ENCODE results near the gene LTBP1.

LTBP1 gene

GRCh38 chr2:33086400-33087015 is 139.8 kb downstream of the LTBP1 start:
- no peak for TF ChIP-seq CTCF (IDR thresholded peaks at IDR 0.05; ENCODE audit: borderline replicate concordance, control extremely low read depth, extremely low read depth, insufficient read depth, missing control alignments)
- in situ Hi-C loops (cut with MboI; ENCODE audit: low sequenced_read_pairs, unreplicated experiment) = no loop called here
- no peak for DNase-seq (ENCODE audit: low spot score)

GRCh38 chr2:33090553-33091134 is 143.9 kb downstream of the LTBP1 start:
- TF ChIP-seq CTCF (IDR thresholded peaks at IDR 0.05; ENCODE audit: borderline replicate concordance, control extremely low read depth, extremely low read depth, insufficient read depth, missing control alignments) = no peak
- in situ Hi-C loops (cut with MboI; ENCODE audit: low sequenced_read_pairs, unreplicated experiment) = no loop called here

GRCh38 chr2:33091541-33092123 is 144.9 kb downstream of the LTBP1 start:
- no peak for TF ChIP-seq CTCF (IDR thresholded peaks at IDR 0.05; ENCODE audit: borderline replicate concordance, control extremely low read depth, extremely low read depth, insufficient read depth, missing control alignments)
- DNase-seq (ENCODE audit: low spot score) = no peak
- in situ Hi-C loops (cut with MboI; ENCODE audit: low sequenced_read_pairs, unreplicated experiment) = no loop called here

More at GRCh38 chr2:33090553-33091134, 143.9 kb downstream of the LTBP1 start:
- no peak for DNase-seq (ENCODE audit: low spot score)

- DNase-seq (ENCODE audit: low spot score) = no peak
- TF ChIP-seq CTCF (IDR thresholded peaks at IDR 0.05; ENCODE audit: borderline replicate concordance, control extremely low read depth, extremely low read depth, insufficient read depth, missing control alignments) = no peak
- in situ Hi-C loops (cut with MboI; ENCODE audit: low sequenced_read_pairs, unreplicated experiment) = no loop called here
These were observed 146.7 kb downstream of the LTBP1 start for GRCh38 chr2:33093283-33093993.

- in situ Hi-C loops (cut with MboI; ENCODE audit: low sequenced_read_pairs, unreplicated experiment) = no loop called here
These were observed 147.6 kb downstream of the LTBP1 start for GRCh38 chr2:33094303-33094702.

More at GRCh38 chr2:33094303-33094702, 147.6 kb downstream of the LTBP1 start:
- TF ChIP-seq CTCF (IDR thresholded peaks at IDR 0.05; ENCODE audit: borderline replicate concordance, control extremely low read depth, extremely low read depth, insufficient read depth, missing control alignments) = no peak
- DNase-seq (ENCODE audit: low spot score) = no peak

Data from GM13976 (cell line).